Right kidney (tissue), 1 donor: ENCODE data around the gene PDIA2.
A peak's percentile ranks its signal among the peaks of the same experiment; 100 is the strongest.
"Not testable (repeated sequence)": the region's sequence is repeated elsewhere in the genome, so short reads cannot be mapped to it uniquely, and the experiment has no call there.

Source experiments
- DNase-seq: peaks from one replicate; pipeline ENCODE4 v3.0.0-alpha.2; 2016

PDIA2 gene

DNA sequence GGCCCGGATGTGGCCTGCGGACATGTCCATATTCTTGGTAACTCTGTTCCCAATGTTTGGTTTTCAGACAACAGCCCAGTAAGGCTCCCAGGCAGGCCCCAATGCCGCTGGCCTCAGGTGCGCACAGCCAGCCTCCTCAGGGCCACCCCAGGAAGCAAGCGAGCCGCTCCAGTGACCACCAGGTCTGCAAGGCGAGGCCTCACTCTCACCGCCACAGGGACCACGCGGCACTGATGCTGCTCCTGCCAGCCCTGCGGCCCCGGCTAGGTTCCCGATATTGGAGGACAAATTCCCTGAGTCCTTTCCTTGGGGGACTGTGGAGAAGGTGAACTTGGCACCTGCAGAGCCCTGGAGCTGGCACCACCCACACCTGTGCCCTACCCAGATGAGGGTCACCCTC is 19.0 kb downstream of the PDIA2 start:
- DNase-seq: no peak

DNA sequence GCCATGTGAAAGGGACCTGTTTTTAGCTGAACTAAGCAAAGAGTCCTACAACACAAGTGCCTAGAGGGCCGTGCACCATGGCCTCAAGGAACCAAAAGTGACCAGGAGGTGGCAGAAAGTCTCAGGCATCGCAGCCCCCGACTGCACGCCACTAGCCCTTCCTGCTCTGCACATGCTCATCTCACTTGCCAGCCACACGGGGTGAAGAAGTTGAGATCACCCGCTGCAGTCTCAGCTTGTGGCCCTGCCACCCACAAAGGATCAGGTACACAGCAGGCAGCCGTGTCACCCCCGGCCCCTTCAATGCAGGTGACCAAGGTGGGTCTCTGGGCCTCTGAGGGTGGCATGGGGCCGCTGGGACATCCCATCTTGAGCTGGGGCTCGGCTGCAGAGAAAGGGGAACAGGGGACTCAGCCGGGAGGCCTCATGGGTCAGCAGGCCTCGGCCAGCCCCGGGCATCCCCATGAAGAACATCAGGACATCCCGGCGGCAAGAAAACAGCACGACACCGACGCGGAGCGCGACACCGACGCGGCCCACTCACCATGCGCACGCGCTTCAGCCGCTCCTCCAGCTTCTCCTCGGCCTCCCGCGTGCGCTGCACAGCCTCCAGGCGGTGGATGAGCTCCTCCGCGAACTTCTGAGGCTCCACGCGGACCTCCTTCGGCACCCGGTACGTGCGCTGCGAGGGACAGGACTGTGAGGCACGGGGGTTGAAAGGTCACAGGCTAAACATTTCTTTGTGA is 21.0 kb downstream of the PDIA2 start:
- no peak for DNase-seq

DNA sequence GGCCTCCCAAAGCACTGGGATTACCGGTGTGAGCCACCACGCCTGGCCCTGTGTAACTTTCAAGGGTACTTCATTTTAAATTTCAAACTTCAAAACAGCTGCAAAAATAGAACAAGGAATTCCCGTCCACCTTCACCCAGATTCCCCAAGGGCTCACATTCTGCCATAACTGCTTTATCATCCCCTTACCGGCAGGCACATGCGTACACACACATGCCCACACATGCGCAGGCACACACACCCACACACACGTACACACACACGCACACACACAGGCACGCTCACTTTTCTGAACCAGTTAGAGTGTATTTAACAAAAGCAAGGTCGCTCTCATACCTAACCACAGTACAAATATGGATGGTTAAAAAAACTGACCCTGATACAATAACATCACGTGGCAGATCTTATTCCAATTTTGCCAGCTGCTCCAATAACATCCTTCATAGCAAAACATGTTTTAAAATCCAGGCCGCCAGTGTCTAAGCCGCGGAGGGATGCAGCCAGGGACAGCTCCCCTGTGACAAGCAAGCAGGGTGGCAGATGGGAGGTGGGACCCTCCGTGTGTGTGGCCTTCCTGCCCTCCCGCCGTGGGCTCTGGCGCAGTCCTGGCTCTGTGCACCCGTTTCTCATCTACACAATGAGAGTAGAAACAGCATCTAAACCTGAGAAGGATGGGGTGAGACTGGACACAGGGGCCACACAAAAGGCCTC is 23.1 kb downstream of the PDIA2 start:
- no peak for DNase-seq

- DNase-seq: no peak
These were observed 24.0 kb downstream of the PDIA2 start for GRCh38 chr16:306911-307370.

- DNase-seq: no peak
These were observed 24.8 kb downstream of the PDIA2 start for GRCh38 chr16:307691-308312.

GRCh38 chr16:309476-309875 is 26.5 kb downstream of the PDIA2 start:
- no peak for DNase-seq

GRCh38 chr16:311725-312124 is 28.8 kb downstream of the PDIA2 start:
- DNase-seq: no peak

GRCh38 chr16:314351-314750 is 31.4 kb downstream of the PDIA2 start:
- no peak for DNase-seq

GRCh38 chr16:314795-315299 is 31.9 kb downstream of the PDIA2 start:
- no peak for DNase-seq

GRCh38 chr16:316741-317464 is 33.9 kb downstream of the PDIA2 start:
- no peak for DNase-seq

DNA sequence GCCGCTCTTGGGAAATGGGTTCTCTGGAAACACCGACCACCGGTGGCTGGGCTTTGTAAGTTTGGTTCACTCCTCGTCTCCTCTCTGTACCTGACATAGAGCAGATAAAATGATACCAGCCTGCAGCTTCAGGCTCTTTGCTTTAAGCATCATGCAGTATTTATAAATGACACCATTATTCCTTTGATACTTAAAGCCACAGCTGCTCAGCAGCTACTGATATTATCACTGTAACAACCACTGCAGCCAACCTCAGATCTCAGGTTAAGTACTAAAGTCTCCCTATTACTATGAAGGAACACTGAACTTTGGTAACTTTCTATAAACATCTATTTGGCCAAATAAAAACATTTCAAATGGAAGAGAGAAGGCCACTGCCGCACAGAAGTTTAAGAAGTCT is 34.6 kb downstream of the PDIA2 start:
- no peak for DNase-seq

DNA sequence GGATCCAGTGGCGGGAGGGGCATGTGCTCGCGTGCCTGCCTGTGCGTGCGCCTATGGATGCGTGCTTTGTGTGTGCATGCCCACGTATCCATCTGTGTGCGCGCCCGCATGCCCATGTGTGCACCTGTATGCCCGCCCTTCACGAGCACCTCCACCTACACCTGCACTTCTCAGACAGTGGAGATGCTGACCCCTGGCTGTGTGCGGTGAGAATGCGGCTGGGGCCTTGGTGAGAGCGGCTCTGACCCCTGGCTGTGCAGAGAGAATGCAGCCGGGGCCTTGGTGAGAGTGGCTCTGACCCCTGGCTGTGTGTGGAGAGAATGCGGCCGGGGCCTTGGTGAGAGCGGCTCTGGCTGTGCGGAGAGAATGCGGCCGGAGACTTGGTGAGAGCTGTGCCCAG is 35.7 kb downstream of the PDIA2 start:
- DNase-seq: no peak

DNA sequence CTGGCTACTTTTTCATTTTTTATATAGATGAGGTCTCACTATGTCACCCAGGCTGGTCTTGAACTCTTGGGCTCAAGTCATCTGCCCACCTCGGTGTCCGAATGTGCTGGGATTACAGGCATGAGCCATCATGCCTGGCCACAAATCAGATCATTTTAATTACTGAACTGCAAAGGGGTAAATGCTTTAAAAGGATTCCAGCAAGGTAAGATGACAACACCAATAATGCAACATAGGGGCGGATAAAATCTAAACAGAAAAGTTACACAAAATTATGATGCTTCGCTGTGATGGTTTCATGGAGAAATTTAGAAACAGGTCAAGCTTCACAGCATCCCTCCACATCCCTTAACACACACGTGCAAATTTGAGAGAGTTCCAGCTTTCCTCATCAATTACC is 37.2 kb downstream of the PDIA2 start:
- no peak for DNase-seq

DNA sequence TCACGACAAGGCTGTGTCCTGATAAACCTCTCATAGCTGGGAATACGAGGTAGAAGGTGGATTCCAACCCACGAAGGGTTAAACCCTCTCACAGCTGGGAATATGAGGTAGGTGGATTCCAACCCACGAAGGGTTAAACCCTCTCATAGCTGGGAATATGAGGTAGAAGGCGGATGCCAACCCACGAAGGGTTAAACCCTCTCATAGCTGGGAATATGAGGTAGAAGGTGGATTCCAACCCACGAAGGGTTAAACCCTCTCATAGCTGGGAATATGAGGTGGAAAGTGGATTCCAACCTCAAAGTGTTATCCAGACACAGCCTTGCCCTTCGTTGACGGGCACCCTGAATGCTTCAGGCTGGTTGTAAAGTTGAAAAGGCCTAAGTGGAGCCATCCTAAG is 38.6 kb downstream of the PDIA2 start:
- DNase-seq: no peak

GRCh38 chr16:322476-323143 is 39.6 kb downstream of the PDIA2 start:
- no peak for DNase-seq

GRCh38 chr16:324201-324450 is 41.2 kb downstream of the PDIA2 start:
- no peak for DNase-seq

GRCh38 chr16:324451-325334 is 41.7 kb downstream of the PDIA2 start:
- peak; percentile 47 for DNase-seq

DNA sequence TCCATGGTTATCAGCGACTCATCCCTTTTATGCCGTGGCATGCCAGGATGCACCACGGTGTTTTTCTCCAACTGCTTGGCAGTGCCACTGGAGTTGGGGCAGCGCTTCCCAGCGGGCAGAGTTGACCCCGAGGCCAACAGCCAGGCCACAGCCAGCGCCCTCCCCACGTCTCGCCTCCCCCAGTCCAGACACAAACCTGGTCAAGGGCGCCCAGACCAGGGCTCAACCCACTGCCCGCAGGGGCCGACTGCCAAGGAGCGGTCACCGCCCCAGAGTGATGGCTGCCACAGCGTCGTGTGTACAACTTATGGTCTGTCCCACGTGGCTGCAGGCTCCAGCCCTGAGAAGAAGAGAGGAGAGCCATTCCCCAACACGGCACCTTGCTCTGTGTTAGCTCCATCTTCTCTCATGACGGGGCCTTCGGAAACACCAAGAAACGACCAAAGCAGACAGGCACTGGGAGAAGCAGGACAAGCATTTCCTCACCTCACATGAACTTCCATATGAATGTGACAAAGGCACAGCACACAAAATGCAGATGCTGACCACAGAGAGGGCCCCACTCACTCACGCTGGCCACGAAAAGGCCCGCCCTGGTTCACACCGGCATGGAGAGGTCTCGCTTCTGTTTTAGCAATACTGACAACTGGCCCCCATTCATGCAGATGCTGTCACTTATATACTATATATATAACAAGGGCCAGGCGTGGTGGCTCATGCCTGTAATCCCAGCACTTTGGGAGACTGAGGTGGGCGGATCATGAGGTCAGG is 42.6 kb downstream of the PDIA2 start:
- DNase-seq: no peak

- no peak for DNase-seq
These were observed 47.8 kb downstream of the PDIA2 start for GRCh38 chr16:330741-331140.

DNA sequence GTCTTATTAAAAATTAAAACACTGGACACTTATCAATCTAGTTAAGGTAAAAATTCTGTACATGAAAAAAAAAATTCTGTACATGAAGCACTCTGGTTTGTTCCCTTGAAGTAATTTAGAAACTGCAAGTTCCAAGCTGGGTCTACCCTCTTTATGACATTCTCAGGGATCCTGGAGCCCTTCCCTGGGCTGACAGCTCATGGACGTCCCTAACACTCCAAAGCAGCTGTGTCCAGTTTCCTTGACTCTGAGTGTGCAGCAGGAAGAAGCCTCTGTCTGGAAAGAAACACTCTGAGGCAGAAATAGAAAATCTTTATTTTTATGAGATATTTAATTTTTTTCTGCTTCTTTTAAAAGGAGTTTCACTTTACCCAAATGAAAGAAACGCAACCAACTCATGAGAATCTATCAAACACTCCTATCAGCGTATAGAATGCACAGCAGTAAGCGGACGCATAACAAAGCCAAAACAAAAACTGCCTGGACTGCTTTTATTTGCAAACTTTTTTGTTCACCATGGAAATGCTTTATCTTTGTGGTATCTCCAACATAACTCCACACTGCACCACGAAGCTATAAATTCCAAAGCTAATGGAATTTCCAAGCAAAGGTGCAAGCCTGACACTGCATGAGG is 48.3 kb downstream of the PDIA2 start:
- DNase-seq: not testable (repeated sequence)
